ENCODE data around the gene SCAANT1.

GRCh38 chr3:63895422-63896189, 16.6 kb downstream of the SCAANT1 start:
- TF ChIP-seq, protein P1, sequence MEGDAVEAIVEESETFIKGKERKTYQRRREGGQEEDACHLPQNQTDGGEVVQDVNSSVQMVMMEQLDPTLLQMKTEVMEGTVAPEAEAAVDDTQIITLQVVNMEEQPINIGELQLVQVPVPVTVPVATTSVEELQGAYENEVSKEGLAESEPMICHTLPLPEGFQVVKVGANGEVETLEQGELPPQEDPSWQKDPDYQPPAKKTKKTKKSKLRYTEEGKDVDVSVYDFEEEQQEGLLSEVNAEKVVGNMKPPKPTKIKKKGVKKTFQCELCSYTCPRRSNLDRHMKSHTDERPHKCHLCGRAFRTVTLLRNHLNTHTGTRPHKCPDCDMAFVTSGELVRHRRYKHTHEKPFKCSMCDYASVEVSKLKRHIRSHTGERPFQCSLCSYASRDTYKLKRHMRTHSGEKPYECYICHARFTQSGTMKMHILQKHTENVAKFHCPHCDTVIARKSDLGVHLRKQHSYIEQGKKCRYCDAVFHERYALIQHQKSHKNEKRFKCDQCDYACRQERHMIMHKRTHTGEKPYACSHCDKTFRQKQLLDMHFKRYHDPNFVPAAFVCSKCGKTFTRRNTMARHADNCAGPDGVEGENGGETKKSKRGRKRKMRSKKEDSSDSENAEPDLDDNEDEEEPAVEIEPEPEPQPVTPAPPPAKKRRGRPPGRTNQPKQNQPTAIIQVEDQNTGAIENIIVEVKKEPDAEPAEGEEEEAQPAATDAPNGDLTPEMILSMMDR (IDR thresholded peaks at IDR 0.05): no peak
- TF ChIP-seq ZFX (IDR thresholded peaks at IDR 0.05; ENCODE audit: borderline replicate concordance): no peak
